Liver (tissue), 9 donors: ENCODE results near the gene TPD52L2. TPM values are rescaled to one million over a fixed set of nuclear protein-coding genes. Genes with fewer than 3 reads are reported as not detected.

ENCODE experiments used
- DNase-seq: peaks from one replicate; pipeline ENCODE4 v3.0.0-alpha.2; 2017; ENCODE audit warnings: low spot score
- H3K27ac ChIP-seq, 2 donors: one replicate each; pipeline ENCODE4 v1.7.0; 2013; ENCODE audit warnings: inconsistent platforms in 2 of 2, low read length in 2 of 2, control low read depth in 1 of 2, low read depth in 1 of 2, mild to moderate bottlenecking in 1 of 2
- H3K27me3 ChIP-seq, 4 donors: one replicate each; pipeline versions ENCODE4 v1.6.1 to v1.7.0; 2013; ENCODE audit warnings: low read length in 3 of 4, inconsistent platforms in 1 of 4, mild to moderate bottlenecking in 1 of 4, moderate library complexity in 1 of 4; ENCODE audit not compliant: control insufficient read depth in 4 of 4, insufficient read depth in 4 of 4
- H3K36me3 ChIP-seq, 4 donors: one replicate each; pipeline versions ENCODE4 v1.6.1 to v1.7.0; 2013; ENCODE audit warnings: low read length in 3 of 4, mild to moderate bottlenecking in 3 of 4, low read depth in 1 of 4, moderate library complexity in 1 of 4; ENCODE audit not compliant: control insufficient read depth in 4 of 4, insufficient read depth in 3 of 4
- H3K4me1 ChIP-seq, 4 donors: one replicate each; pipeline versions ENCODE4 v1.6.1 to v1.7.0; 2013; ENCODE audit warnings: low read length in 3 of 4, mild to moderate bottlenecking in 3 of 4, moderate library complexity in 1 of 4; ENCODE audit not compliant: control insufficient read depth in 4 of 4, insufficient read depth in 4 of 4
- H3K4me3 ChIP-seq, 3 donors: one replicate each; pipeline versions ENCODE4 v1.6.1 to v1.7.0; 2013; ENCODE audit warnings: low read length in 3 of 3, control low read depth in 1 of 3, low read depth in 1 of 3, mild to moderate bottlenecking in 1 of 3
- H3K9ac ChIP-seq, 2 donors: one replicate each; pipeline ENCODE4 v1.7.0; 2013; ENCODE audit warnings: low read length in 2 of 2, mild to moderate bottlenecking in 2 of 2, moderate library complexity in 2 of 2, control low read depth in 1 of 2, low read depth in 1 of 2
- H3K9me3 ChIP-seq, 4 donors: one replicate each; pipeline versions ENCODE4 v1.6.1 to v1.7.0; 2013; ENCODE audit warnings: low read length in 3 of 4; ENCODE audit not compliant: control insufficient read depth in 4 of 4
- CTCF ChIP-seq: fragments of 150-350 bp; IDR thresholded peaks from 2 replicates; pipeline ENCODE4 v1.5.1; 2017; ENCODE audit warnings: improper control_type of control experiment, low read depth, low read length; ENCODE audit not compliant: missing input control
- EGR1 ChIP-seq, 2 donors: IDR thresholded peaks; 2 replicates each; pipeline ENCODE4 v1.6.1; 2016 to 2018; ENCODE audit warnings: antibody characterized with exemption in 2 of 2, low read depth in 2 of 2
- FOXA1 ChIP-seq: IDR thresholded peaks from 2 replicates; pipeline ENCODE4 v1.6.1; 2016; ENCODE audit warnings: antibody characterized with exemption
- FOXA2 ChIP-seq: IDR thresholded peaks from 2 replicates; pipeline ENCODE4 v1.6.1; 2016; ENCODE audit warnings: antibody characterized with exemption
- GABPA ChIP-seq, 2 donors: IDR thresholded peaks in 1 of 2; conservative IDR thresholded peaks in 1 of 2; 2 replicates each; pipeline ENCODE4 v1.6.1; 2016; ENCODE audit warnings: antibody characterized with exemption in 2 of 2, mild to moderate bottlenecking in 1 of 2, moderate library complexity in 1 of 2
- HNF4A ChIP-seq, 2 donors: conservative IDR thresholded peaks; 2 replicates each; pipeline ENCODE4 v1.6.1; 2016; ENCODE audit warnings: antibody characterized with exemption in 2 of 2, mild to moderate bottlenecking in 2 of 2
- HNF4G ChIP-seq: IDR thresholded peaks from 2 replicates; pipeline ENCODE4 v1.6.1; 2016; ENCODE audit warnings: antibody characterized with exemption
- JUND ChIP-seq, 2 donors: IDR thresholded peaks; 2 replicates each; pipeline ENCODE4 v1.6.1; 2016; ENCODE audit warnings: antibody characterized with exemption in 2 of 2
- MAX ChIP-seq: IDR thresholded peaks from 2 replicates; pipeline ENCODE4 v1.6.1; 2016; ENCODE audit warnings: antibody characterized with exemption
- NR2F2 ChIP-seq: IDR thresholded peaks from 2 replicates; pipeline ENCODE4 v1.6.1; 2016; ENCODE audit warnings: antibody characterized with exemption
- RAD21 ChIP-seq, 2 donors: IDR thresholded peaks; 2 replicates each; pipeline ENCODE4 v1.6.1; 2016; ENCODE audit warnings: antibody characterized with exemption in 2 of 2, mild to moderate bottlenecking in 2 of 2
- REST ChIP-seq: IDR thresholded peaks from 2 replicates; pipeline ENCODE4 v1.6.1; 2016; ENCODE audit warnings: antibody characterized with exemption, mild to moderate bottlenecking
- RXRA ChIP-seq, 2 donors: IDR thresholded peaks; 2 replicates each; pipeline ENCODE4 v1.6.1; 2017 to 2018; ENCODE audit warnings: antibody characterized with exemption in 2 of 2, mild to moderate bottlenecking in 1 of 2
- SP1 ChIP-seq: IDR thresholded peaks from 2 replicates; pipeline ENCODE4 v1.6.1; 2018; ENCODE audit warnings: antibody characterized with exemption, mild to moderate bottlenecking
- TAF1 ChIP-seq: conservative IDR thresholded peaks from 2 replicates; pipeline ENCODE4 v1.6.1; 2016; ENCODE audit warnings: antibody characterized with exemption, mild to moderate bottlenecking
- YY1 ChIP-seq: IDR thresholded peaks from 2 replicates; pipeline ENCODE4 v1.6.1; 2016; ENCODE audit warnings: antibody characterized with exemption, mild to moderate bottlenecking
- ZBTB33 ChIP-seq: IDR thresholded peaks from 2 replicates; pipeline ENCODE4 v1.6.1; 2016; ENCODE audit warnings: antibody characterized with exemption
- WGBS: extraction: QIAGEN DNeasy Blood & Tissue Kit; methylation state at CpG from one replicate; pipeline ENCODE4 v1.1.7; 2013; 5-methylcytosine and 5-hydroxymethylcytosine counted together
- polyA plus RNA-seq, 2 donors: library from polyadenylated mRNA; stranded (reverse) in 1 of 2; unstranded in 1 of 2; fragments of 200-250 nt in 1 of 2; fragments of >200 nt in 1 of 2; fragmentation: Nextera tagmentation in 1 of 2; extraction: Ambion mirVana in 1 of 2; gene quantifications; one replicate each; pipeline versions ENCODE4 v1.2.1 to v1.2.3, GENCODE V29; 2013 to 2015
- total RNA-seq, 2 donors: library from RNA; depleted of rRNA; stranded (reverse); fragments of >200 nt; gene quantifications; one replicate each; pipeline ENCODE4 v1.2.3, GENCODE V29; 2014
- donor health status: healthy.
- donor health status: healthy.
- donor health status: healthy.
- donor health status: healthy.
- donor health status: healthy.

TPD52L2 gene
- total and polyA plus RNA-seq, 4 donors = 12.3 to 33.0 (median 28.2) TPM

GRCh38 chr20:63839620-63840019 lies 25.4 kb upstream of the TPD52L2 start (continued):
- TF ChIP-seq YY1 = no peak

- Histone ChIP-seq H3K4me1 (peaks cover 0 to 3% (median 0%) of the 10 kb centered on the region in 4 donors), H3K9ac (no peak overlapping the region), H3K27me3 (peaks cover 0 to 5% (median 0%) of the 10 kb centered on the region in 4 donors), H3K27ac (no peak overlapping the region), H3K36me3 (no peaks in the 10 kb centered on the region), H3K4me3 (no peak overlapping the region), H3K9me3 (no peaks in the 10 kb centered on the region)
- WGBS = 91% methylated on average over 11 of the region's 11 CpGs
- DNase-seq = no peak
- TF ChIP-seq TAF1 (no peak), REST (no peak), JUND (IDR thresholded peaks at IDR 0.05) (no peak), SP1 (no peak), FOXA2 (no peak), CTCF (no peak), RAD21 (IDR thresholded peaks at IDR 0.05) (no peak), RXRA (IDR thresholded peaks at IDR 0.05) (no peak), FOXA1 (no peak), NR2F2 (no peak), HNF4A (conservative IDR thresholded peaks at IDR 0.05) (no peak), GABPA (IDR thresholded peaks at IDR 0.05 in 1 of 2, conservative IDR thresholded peaks at IDR 0.05 in 1 of 2) (no peak), ZBTB33 (no peak)
Measured at GRCh38 chr20:63840405-63840828, 24.7 kb upstream of the TPD52L2 start.

- H3K9me3 ChIP-seq = no peaks in the 10 kb centered on the region
Measured at GRCh38 chr20:63842258-63842657, 22.8 kb upstream of the TPD52L2 start.

More at GRCh38 chr20:63842258-63842657, 22.8 kb upstream of the TPD52L2 start:
- Histone ChIP-seq H3K36me3 (no peaks in the 10 kb centered on the region), H3K4me3 (no peak overlapping the region), H3K27ac (no peak overlapping the region), H3K27me3 (peaks cover 0 to 10% (median 1%) of the 10 kb centered on the region in 4 donors), H3K9ac (no peak overlapping the region), H3K4me1 (peaks cover 0 to 9% (median 3%) of the 10 kb centered on the region in 4 donors)
- DNase-seq = no peak
- WGBS = 71% methylated on average over 9 of the region's 9 CpGs
- TF ChIP-seq ZBTB33 (no peak), RAD21 (IDR thresholded peaks at IDR 0.05) (no peak), NR2F2 (no peak), FOXA1 (no peak), FOXA2 (no peak), GABPA (IDR thresholded peaks at IDR 0.05 in 1 of 2, conservative IDR thresholded peaks at IDR 0.05 in 1 of 2) (no peak), REST (no peak), YY1 (no peak), EGR1 (IDR thresholded peaks at IDR 0.05; ENCODE audit: low read depth in 2 of 2) (no peak), JUND (IDR thresholded peaks at IDR 0.05) (no peak), RXRA (IDR thresholded peaks at IDR 0.05) (no peak), HNF4G (no peak), MAX (no peak), TAF1 (no peak), SP1 (no peak)
